ENCODE measurements around the gene TUBB2B.

DNA sequence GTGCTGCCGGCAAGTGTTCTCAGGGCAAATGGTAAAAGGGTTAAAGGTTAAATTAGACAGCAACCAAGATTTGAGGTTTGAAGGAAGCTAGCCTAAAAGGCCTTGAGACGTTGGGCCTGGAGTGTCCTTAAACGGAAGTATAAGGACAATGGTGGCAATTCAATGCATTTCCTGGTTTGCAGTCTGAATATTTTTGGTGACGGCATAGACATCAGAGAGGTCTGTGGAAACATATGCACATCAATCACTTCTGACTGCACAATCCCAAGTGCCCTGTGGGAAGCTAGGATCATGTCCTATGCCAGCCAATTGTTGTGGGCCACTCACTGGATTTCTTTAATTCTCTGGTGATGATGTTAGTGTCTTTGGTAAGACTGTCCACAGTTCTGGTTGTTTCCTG is 44.4 kb downstream of the TUBB2B start:
- TF ChIP-seq, protein P1, sequence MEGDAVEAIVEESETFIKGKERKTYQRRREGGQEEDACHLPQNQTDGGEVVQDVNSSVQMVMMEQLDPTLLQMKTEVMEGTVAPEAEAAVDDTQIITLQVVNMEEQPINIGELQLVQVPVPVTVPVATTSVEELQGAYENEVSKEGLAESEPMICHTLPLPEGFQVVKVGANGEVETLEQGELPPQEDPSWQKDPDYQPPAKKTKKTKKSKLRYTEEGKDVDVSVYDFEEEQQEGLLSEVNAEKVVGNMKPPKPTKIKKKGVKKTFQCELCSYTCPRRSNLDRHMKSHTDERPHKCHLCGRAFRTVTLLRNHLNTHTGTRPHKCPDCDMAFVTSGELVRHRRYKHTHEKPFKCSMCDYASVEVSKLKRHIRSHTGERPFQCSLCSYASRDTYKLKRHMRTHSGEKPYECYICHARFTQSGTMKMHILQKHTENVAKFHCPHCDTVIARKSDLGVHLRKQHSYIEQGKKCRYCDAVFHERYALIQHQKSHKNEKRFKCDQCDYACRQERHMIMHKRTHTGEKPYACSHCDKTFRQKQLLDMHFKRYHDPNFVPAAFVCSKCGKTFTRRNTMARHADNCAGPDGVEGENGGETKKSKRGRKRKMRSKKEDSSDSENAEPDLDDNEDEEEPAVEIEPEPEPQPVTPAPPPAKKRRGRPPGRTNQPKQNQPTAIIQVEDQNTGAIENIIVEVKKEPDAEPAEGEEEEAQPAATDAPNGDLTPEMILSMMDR (conservative IDR thresholded peaks at IDR 0.05; ENCODE audit: low read depth, low read length) = no peak
- no peak for TF ChIP-seq EZH2 (IDR thresholded peaks at IDR 0.05; ENCODE audit: borderline replicate concordance, low read depth, low read length, poor library complexity, severe bottlenecking)

Measured in A673 (cell line).